Esophagus squamous epithelium (tissue), 4 donors: ENCODE data around the gene PROX2.

Experiments used
- POLR2A ChIP-seq, 4 donors: fragments of 450-650 bp; IDR thresholded peaks; one replicate each; pipeline ENCODE4 v1.6.1; 2017; ENCODE audit warnings: antibody characterized with exemption in 4 of 4, mild to moderate bottlenecking in 4 of 4, moderate library complexity in 3 of 4
- TF ChIP-seq, protein P1 (sequence below), 6 experiments: fragments of 450-650 bp in 4 of 6; fragments of 200-600 bp in 2 of 6; sonication (generic) in 2 of 6; IDR thresholded peaks; one replicate each; pipeline ENCODE4 v1.5.1; 2016 to 2019; ENCODE audit warnings: antibody characterized with exemption in 6 of 6, mild to moderate bottlenecking in 4 of 6, moderate library complexity in 4 of 6

DNA sequence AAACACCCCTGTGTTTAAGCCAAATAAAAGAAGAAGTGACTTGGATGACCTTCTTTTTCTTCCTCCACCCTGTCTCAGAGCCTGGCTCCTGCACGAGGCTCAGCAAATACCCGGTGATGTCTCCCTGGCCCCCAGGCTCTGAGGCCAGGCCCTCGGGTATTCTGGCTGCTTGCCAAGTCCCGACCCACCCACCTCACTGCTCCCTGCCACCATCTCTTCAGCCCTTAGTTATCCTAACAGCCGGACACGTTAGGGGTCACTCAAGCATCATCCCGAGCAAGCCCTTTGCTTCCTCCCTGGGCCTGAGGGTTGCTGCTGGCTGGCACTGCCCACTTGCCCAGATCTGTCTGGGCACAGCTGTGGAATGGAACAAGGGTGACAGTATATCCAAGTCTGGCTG, 39.9 kb upstream of the PROX2 start:
- TF ChIP-seq POLR2A (IDR thresholded peaks at IDR 0.05): no peak
- TF ChIP-seq, protein P1, sequence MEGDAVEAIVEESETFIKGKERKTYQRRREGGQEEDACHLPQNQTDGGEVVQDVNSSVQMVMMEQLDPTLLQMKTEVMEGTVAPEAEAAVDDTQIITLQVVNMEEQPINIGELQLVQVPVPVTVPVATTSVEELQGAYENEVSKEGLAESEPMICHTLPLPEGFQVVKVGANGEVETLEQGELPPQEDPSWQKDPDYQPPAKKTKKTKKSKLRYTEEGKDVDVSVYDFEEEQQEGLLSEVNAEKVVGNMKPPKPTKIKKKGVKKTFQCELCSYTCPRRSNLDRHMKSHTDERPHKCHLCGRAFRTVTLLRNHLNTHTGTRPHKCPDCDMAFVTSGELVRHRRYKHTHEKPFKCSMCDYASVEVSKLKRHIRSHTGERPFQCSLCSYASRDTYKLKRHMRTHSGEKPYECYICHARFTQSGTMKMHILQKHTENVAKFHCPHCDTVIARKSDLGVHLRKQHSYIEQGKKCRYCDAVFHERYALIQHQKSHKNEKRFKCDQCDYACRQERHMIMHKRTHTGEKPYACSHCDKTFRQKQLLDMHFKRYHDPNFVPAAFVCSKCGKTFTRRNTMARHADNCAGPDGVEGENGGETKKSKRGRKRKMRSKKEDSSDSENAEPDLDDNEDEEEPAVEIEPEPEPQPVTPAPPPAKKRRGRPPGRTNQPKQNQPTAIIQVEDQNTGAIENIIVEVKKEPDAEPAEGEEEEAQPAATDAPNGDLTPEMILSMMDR (IDR thresholded peaks at IDR 0.05): no peak
